CD4-positive, alpha-beta T cell treated with Interleukin-17A for 1 hour (primary cell): Measurements from ENCODE around the gene CIB2.
"Not testable (repeated sequence)": the region's sequence is repeated elsewhere in the genome, so short reads cannot be mapped to it uniquely, and the experiment has no call there.

Source experiments
- DNase-seq: peaks from one replicate; pipeline ENCODE4 v3.0.0-alpha.2; 2020

The CIB2 gene

GRCh38 chr15:78131295-78132061 is at the start of gene CIB2:
Gene CIB2, minus strand, starts transcription at chr15:78131445. Its CDS starts 230 bp downstream, at chr15:78131215.
- DNase-seq, result peak; percentile 81

GRCh38 chr15:78179906-78180305 is 48.7 kb upstream of the CIB2 start:
- no peak for DNase-seq

DNA sequence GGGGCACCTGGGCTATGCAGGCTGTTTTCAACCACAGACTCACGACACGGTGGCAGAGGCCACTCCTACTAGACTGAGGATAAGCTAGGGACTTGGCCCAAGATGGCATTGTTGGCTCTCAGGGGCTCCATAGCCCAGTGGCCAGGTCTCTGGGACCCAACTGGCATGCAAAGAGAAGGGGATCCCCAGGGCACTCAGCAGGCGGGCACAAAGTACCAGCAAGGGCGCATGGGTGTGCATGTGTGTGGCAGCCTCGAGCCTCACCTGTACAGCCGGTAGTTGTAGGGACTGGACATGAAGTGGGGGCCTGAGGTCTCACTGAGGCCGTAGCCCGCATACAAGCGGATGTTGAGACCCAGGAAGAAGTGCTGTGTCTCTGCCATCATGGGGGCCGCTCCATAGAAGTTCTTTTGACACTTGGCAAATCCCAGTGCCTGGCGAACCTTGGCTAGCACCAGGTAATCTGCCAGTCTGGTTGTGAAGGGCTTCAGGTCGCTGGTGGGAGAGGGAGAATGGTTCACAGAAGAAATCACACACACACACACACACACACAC is 48.1 kb upstream of the CIB2 start:
- no peak for DNase-seq

- no peak for DNase-seq
These were observed 46.8 kb upstream of the CIB2 start for GRCh38 chr15:78178064-78178463.

DNA sequence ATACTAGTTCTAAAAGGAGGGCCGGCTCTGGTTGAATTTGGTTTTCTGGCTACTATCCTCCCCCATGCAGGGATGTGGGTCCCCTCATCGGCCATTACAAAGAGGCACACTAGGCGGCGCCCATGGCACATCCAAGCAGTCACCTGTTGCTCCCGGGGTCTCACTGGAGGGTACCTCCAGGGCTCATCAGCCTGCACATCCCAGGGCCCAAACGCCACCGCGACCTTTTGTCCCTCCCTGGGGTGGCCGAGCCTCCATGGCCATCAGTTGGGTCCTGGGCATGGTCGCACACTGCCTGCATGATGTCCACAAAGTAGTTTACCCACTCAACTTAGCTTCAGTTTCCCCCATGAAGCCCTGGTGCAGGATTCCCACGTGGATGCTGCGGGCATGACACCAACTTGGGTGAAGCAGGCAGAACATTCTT is 46.2 kb upstream of the CIB2 start:
- DNase-seq, result peak; percentile 29

GRCh38 chr15:78175330-78175729 is 44.1 kb upstream of the CIB2 start:
- DNase-seq, result no peak

GRCh38 chr15:78174401-78174800 is 43.2 kb upstream of the CIB2 start:
- DNase-seq, result peak; percentile 9

- no peak for DNase-seq
These were observed 40.7 kb upstream of the CIB2 start for GRCh38 chr15:78171864-78172472.

DNA sequence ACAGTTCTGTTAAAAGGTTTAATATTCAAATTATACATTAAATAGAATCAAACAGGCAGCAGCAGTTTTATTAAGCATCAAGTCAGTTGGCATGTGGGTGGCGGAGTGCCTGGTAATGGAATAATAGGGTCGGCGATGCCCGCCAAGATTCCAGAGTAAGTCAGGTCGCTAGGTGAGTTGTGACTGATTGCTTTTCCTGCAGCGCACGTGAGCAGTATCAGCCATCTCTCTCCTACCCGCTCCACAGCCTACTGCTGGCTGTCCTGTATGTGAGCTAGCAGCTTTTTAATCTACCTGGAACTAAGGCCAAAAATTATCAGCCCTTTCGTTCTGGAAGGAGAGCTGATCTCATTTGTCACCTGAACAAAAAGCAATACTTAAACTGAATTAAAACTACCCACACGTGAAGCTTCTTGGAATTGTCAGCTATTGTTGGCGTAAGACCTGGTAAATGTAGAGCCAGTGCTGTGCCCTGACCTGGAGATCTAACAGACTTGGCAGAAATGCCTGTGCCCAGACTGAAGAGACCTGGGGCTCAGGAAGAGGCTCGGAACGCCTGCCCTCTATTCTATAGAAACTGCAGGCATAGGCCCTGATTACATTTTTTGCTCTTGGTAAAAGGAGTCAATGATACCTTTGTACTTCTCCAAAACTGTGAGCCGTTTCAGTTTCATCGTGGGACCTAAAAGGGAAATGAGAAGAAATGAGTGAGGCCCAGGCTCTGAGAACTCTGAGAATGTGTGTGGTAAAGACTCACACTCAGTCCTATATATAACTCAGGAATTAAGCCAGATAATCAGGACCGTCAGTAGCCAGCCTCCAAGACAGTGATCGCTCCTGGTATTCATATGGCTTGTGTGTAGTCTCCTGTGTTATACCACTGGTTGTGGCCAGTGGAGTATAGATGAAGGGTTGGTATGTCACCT is 39.9 kb upstream of the CIB2 start:
- DNase-seq, result no peak

DNA sequence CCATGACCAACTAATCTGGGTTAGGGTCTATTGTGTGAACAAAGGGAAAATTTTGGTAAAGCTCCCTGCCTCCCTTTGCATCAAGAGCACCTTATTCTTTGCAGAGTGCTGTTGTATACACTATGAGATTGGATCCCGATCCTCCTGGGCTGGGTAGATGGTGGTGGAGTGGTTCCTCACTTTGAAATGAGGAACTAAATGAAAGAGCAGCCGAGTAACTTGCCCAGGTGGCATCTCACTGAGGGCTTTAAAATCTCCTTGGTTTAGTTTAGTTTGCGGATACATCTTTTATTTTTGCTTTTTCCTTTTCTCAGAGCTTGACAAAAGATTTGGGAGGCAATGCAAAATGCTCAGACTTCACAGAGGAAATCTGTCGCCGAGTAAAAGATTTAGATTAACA is 37.4 kb upstream of the CIB2 start:
- no peak for DNase-seq

DNA sequence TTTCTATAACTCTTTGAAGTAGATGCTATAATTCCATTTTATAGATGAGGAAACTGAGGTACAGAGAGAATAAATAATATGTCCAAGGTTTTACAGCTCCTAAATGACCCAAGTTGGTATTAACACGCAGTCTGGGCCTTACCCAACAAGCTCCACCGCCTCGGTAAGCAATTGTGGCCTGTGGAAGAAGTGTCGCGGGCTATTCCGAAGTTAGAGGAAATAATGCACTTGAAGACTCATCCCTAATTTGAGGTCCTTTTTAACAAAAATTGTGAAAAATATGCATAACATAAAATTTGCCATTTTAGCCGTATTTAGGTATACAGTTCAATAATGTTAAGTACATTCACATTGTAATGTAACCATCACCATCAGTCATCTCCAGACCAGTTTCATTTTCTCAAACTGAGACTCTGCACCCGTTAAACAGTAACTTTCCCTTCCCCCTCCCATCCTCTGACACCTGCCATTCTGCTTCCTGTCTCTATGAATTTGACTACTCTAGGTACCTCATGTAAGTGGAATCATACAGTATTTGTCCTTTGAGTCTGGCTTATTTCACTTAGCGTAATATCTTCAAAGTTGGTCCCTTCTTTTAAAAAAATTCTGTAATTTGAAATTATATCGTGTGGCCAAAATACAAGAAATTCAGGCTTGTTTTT is 36.1 kb upstream of the CIB2 start:
- peak; percentile 52 for DNase-seq

DNA sequence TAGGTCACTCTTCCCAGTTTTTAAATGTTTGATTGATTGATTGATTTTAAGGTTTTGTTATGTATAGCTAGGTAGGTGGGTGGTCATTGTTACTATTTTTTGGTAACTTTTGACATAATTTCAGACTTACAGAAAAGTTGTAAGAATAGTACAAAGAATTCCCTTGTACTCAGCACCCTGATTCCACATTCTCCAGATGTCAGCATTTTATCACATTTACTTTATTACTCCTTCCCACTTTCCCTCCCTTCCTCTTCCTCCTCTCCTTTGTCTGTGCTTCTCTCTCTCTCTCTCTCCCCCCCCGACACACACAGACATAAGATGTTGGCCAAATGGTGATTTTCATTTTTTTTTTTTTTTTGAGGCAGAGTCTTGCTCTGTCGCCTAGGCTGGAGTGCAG is 32.8 kb upstream of the CIB2 start:
- no peak for DNase-seq

DNA sequence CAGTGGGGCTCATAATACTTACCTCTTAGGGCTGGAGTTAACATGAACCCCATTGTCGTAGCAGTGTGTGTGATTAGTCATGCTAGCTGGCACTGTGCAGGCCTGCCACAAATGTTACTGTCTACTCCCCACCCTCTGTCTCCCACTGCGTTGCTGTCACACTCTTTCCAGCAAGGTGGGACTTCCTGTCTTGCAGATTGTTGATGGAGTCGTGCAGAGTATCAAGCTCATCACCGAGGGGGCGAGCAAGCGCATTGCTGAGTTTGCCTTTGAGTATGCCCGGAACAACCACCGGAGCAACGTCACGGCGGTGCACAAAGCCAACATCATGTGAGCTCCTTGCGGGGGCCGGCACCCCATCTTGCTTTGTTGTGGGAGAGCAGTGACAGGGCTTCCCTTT is 30.8 kb upstream of the CIB2 start:
- peak; percentile 17 for DNase-seq

DNA sequence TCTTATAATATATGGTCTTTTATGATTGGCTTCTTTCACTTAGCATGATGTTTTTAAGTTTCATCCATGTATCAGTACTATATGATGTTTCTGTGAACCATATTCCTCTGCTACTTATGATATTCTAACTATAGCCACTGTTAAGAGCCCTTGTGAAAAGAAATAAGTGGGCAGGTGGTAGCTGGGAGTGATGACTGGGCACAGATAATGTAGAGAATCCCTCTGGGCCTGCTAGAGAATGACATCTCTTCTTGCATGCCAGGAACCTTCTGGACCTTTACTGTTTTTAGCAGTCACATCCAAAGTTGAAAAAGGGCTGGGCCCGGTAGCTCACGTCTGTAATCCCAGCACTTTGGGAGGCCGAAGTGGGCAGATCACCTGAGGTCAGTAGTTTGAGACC is 28.1 kb upstream of the CIB2 start:
- DNase-seq, result no peak

DNA sequence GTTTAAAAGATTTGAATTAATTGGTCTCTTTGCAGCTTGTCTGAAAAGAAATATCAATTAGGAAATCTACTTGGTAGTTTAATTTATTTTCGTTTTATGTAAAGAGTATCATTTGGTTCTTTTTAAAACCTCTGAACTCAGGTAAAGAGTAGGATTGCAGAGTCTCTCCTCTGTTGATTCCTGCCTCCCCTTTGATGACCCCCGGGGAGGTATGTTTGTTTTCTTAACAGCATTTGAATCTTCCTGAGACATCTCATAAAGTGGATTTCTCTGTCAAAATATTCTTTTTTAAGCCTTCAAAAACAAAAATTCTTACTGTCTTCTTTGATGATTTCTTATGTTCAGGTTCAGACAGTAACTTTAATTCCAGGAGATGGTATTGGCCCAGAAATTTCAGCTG is 26.0 kb upstream of the CIB2 start:
- no peak for DNase-seq

- DNase-seq, result no peak
These were observed 25.4 kb upstream of the CIB2 start for GRCh38 chr15:78156653-78157052.

DNA sequence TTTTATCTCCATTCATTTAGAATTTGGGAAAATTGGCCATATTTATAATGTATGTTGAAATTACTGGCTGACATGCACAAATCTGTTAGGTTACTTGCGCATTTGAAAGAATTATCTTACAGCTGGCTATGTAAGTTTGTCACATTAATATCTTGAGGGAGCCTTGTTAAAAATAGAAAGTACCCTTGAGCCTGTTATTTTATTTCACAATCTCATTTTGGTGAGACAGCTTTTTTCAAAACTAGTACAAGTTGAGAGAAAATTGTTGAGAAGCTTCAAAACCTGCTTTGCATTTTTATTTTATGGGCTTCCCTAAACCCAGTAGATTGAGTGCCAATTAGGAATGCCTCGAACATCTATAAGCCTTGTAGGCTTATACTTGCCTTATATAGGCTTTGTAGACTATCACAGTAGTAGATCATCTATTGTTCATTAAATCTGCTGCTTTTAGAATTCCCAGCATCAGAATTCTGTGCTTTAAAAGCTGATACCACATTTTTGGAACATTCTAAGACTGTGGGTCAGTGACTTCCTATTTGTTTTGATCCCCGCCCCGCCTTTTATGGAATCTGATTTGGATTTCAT is 24.2 kb upstream of the CIB2 start:
- no peak for DNase-seq

- no peak for DNase-seq
These were observed 23.7 kb upstream of the CIB2 start for GRCh38 chr15:78154955-78155354.

DNA sequence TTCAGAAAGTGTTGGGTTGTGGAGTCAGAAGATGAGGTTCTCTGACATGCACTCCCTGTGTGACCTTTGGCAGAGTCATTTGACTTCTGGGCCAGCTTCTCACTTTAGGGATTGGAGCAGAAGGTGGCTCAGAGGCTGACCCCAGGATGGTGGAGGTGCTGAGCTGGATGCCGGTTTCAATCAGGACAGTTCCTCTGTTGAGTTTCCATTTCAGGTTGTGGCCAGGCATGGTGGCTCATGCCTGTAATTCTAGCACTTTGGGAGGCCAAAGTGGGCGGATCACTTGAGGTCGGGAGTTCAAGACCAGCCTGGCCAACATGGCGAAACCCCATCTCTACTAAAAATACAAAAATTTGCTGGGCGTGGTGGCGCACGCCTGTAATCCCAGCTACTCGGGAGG is 19.8 kb upstream of the CIB2 start:
- DNase-seq, result not testable (repeated sequence)

GRCh38 chr15:78149805-78150751 is 18.8 kb upstream of the CIB2 start:
- DNase-seq, result no peak
